H9 (cell line): ENCODE results near the gene NR2F2. TPM values are rescaled to one million over a fixed set of nuclear protein-coding genes. Genes with fewer than 3 reads are reported as not detected.

Experiments used
- DNase-seq: peaks from one replicate; pipeline ENCODE4 v3.0.0-alpha.2; 2017
- H2AFZ ChIP-seq: one replicate; pipeline ENCODE4 v1.6.1; 2013; ENCODE audit warnings: mild to moderate bottlenecking, low read length, control low read depth, moderate library complexity
- H2AK5ac ChIP-seq: 2 replicates; pipeline ENCODE4 v1.6.1; 2013; ENCODE audit warnings: low read length, control low read depth, mixed read lengths; ENCODE audit not compliant: insufficient read length
- H2BK120ac ChIP-seq: one replicate; pipeline ENCODE4 v1.6.1; 2013; ENCODE audit warnings: low read depth, mild to moderate bottlenecking, low read length, control low read depth, inconsistent platforms; ENCODE audit not compliant: poor library complexity, severe bottlenecking
- H2BK12ac ChIP-seq: 2 replicates; pipeline ENCODE4 v1.6.1; 2013; ENCODE audit warnings: low read length, control low read depth, mixed read lengths, low read depth; ENCODE audit not compliant: insufficient read length
- H2BK15ac ChIP-seq: 2 replicates; pipeline ENCODE4 v1.6.1; 2013; ENCODE audit warnings: low read depth, low read length, control low read depth
- H2BK20ac ChIP-seq: one replicate; pipeline ENCODE4 v1.6.1; 2013; ENCODE audit warnings: low read depth, mild to moderate bottlenecking, low read length, control low read depth, inconsistent platforms; ENCODE audit not compliant: poor library complexity, severe bottlenecking
- H2BK5ac ChIP-seq: 2 replicates; pipeline ENCODE4 v1.6.1; 2013; ENCODE audit warnings: low read length, control low read depth, mixed read lengths; ENCODE audit not compliant: insufficient read length
- H3K14ac ChIP-seq: 2 replicates; pipeline ENCODE4 v1.6.1; 2013; ENCODE audit warnings: low read length, control low read depth; ENCODE audit not compliant: insufficient read depth
- H3K18ac ChIP-seq: 2 replicates; pipeline ENCODE4 v1.6.1; 2013; ENCODE audit warnings: low read depth, mild to moderate bottlenecking, mixed read lengths, low read length, control low read depth; ENCODE audit not compliant: insufficient read length
- H3K23ac ChIP-seq: 2 replicates; pipeline ENCODE4 v1.6.1; 2013; ENCODE audit warnings: low read length, control low read depth, mixed read lengths, low read depth; ENCODE audit not compliant: insufficient read length
- H3K23me2 ChIP-seq: 2 replicates; pipeline ENCODE4 v1.6.1; 2013; ENCODE audit warnings: low read depth, mild to moderate bottlenecking, mixed read lengths, low read length, control low read depth; ENCODE audit not compliant: insufficient read length, poor library complexity, severe bottlenecking
- H3K27ac ChIP-seq: 2 replicates; pipeline ENCODE4 v1.5.1; 2013; ENCODE audit warnings: low read length, control low read depth, mixed read lengths, low read depth; ENCODE audit not compliant: insufficient read length
- H3K27me3 ChIP-seq: 2 replicates; pipeline ENCODE4 v1.6.1; 2013; ENCODE audit warnings: low read length, control low read depth, inconsistent platforms; ENCODE audit not compliant: insufficient read depth
- H3K4ac ChIP-seq: 2 replicates; pipeline ENCODE4 v1.6.1; 2013; ENCODE audit warnings: low read depth, mild to moderate bottlenecking, control low read depth, inconsistent platforms, low read length, moderate library complexity
- H3K4me1 ChIP-seq: 2 replicates; pipeline ENCODE4 v1.6.1; 2013; ENCODE audit warnings: low read length, control low read depth, inconsistent platforms; ENCODE audit not compliant: insufficient read depth
- H3K4me2 ChIP-seq: 2 replicates; pipeline ENCODE4 v1.6.1; 2013; ENCODE audit warnings: low read length, control low read depth, mixed read lengths; ENCODE audit not compliant: insufficient read length, insufficient read depth
- H3K56ac ChIP-seq: 2 replicates; pipeline ENCODE4 v1.6.1; 2013; ENCODE audit warnings: low read depth, mild to moderate bottlenecking, mixed read lengths, low read length, control low read depth; ENCODE audit not compliant: insufficient read length
- H3K79me1 ChIP-seq: 2 replicates; pipeline ENCODE4 v1.6.1; 2013; ENCODE audit warnings: low read depth, mild to moderate bottlenecking, moderate library complexity, low read length, control low read depth, inconsistent platforms; ENCODE audit not compliant: insufficient read depth, poor library complexity, severe bottlenecking
- H3K79me2 ChIP-seq: 2 replicates; pipeline ENCODE4 v1.6.1; 2013; ENCODE audit warnings: low read length, control low read depth, inconsistent platforms; ENCODE audit not compliant: insufficient read depth
- H3K9ac ChIP-seq: 2 replicates; pipeline ENCODE4 v1.6.1; 2013; ENCODE audit warnings: low read length, control low read depth, mixed read lengths; ENCODE audit not compliant: insufficient read length; ENCODE audit errors: extremely low read depth
- H3K9me3 ChIP-seq: one replicate; pipeline ENCODE4 v1.6.1; 2013; ENCODE audit warnings: low read depth, low read length, inconsistent platforms; ENCODE audit not compliant: control insufficient read depth
- H3T11ph ChIP-seq: one replicate; pipeline ENCODE4 v1.6.1; 2013; ENCODE audit warnings: mild to moderate bottlenecking, low read length, control low read depth, inconsistent platforms
- H4K20me1 ChIP-seq: one replicate; pipeline ENCODE4 v1.6.1; 2013; ENCODE audit not compliant: control insufficient read depth, insufficient read length, insufficient read depth
- H4K5ac ChIP-seq: 2 replicates; pipeline ENCODE4 v1.6.1; 2013; ENCODE audit warnings: low read depth, mild to moderate bottlenecking, mixed read lengths, low read length, control low read depth; ENCODE audit not compliant: insufficient read length
- H4K8ac ChIP-seq: replicated peaks from 2 replicates; pipeline ENCODE4 v1.6.1; 2013; ENCODE audit warnings: low read length, control low read depth, mixed read lengths, low read depth; ENCODE audit not compliant: insufficient read length
- H4K91ac ChIP-seq: 2 replicates; pipeline ENCODE4 v1.6.1; 2013; ENCODE audit warnings: low read depth, mild to moderate bottlenecking, moderate library complexity, mixed read lengths, low read length, control low read depth; ENCODE audit not compliant: insufficient read length
- H3K27ac Mint-ChIP-seq, 3 experiments: 2 replicates in 2 of 3; 3 replicates in 1 of 3; pipeline ENCODE4 v1.8.0; 2020 to 2021; ENCODE audit warnings: mixed read lengths in 3 of 3, mild to moderate bottlenecking in 1 of 3, moderate library complexity in 1 of 3
- H3K27me3 Mint-ChIP-seq: 2 replicates; pipeline ENCODE4 v1.8.0; 2021; ENCODE audit warnings: low read depth, mild to moderate bottlenecking, moderate library complexity, mixed read lengths
- H3K36me3 Mint-ChIP-seq, 3 experiments: 2 replicates in 2 of 3; 3 replicates in 1 of 3; pipeline ENCODE4 v1.8.0; 2020 to 2021; ENCODE audit warnings: low read depth in 3 of 3, mixed read lengths in 3 of 3; ENCODE audit not compliant: insufficient read depth in 1 of 3
- H3K4me1 Mint-ChIP-seq, 2 experiments: 2 replicates each; pipeline ENCODE4 v1.8.0; 2020; ENCODE audit warnings: mixed read lengths in 2 of 2
- H3K4me3 Mint-ChIP-seq, 2 experiments: 2 replicates in 1 of 2; 3 replicates in 1 of 2; pipeline ENCODE4 v1.8.0; 2020 to 2021; ENCODE audit warnings: mild to moderate bottlenecking in 2 of 2, mixed read lengths in 2 of 2, moderate library complexity in 1 of 2
- H3K9me3 Mint-ChIP-seq, 2 experiments: 2 replicates in 1 of 2; 3 replicates in 1 of 2; pipeline ENCODE4 v1.8.0; 2020; ENCODE audit warnings: mild to moderate bottlenecking in 2 of 2, mixed read lengths in 2 of 2, moderate library complexity in 1 of 2
- WGBS: extraction: QIAGEN DNeasy Blood & Tissue Kit; methylation state at CpG from one replicate; pipeline ENCODE4 v1.1.7; 2013; ENCODE audit warnings: missing lambda C conversion rate, low lambda C conversion rate, mixed read lengths; ENCODE audit not compliant: insufficient read length; ENCODE audit errors: extremely low coverage; 5-methylcytosine and 5-hydroxymethylcytosine counted together
- long read RNA-seq: library from polyadenylated mRNA; unstranded; transcript quantifications from one replicate; pipeline ENCODE4 v2.0.0, GENCODE V29; 2020
- total RNA-seq: library from RNA; stranded (reverse); gene quantifications from 2 replicates; pipeline ENCODE4 v1.2.1, GENCODE V29; 2021
- TF ChIP-seq, protein P1 (sequence below): fragments of 200-600 bp; sonication (generic); conservative IDR thresholded peaks from 3 replicates; pipeline ENCODE4 v1.8.0; 2021; ENCODE audit warnings: antibody characterized with exemption, mild to moderate bottlenecking

The NR2F2 gene
- total RNA-seq: 0.24 TPM in 1 of 2 replicates, not detected in the other
- long read RNA-seq: 0 reads

DNA sequence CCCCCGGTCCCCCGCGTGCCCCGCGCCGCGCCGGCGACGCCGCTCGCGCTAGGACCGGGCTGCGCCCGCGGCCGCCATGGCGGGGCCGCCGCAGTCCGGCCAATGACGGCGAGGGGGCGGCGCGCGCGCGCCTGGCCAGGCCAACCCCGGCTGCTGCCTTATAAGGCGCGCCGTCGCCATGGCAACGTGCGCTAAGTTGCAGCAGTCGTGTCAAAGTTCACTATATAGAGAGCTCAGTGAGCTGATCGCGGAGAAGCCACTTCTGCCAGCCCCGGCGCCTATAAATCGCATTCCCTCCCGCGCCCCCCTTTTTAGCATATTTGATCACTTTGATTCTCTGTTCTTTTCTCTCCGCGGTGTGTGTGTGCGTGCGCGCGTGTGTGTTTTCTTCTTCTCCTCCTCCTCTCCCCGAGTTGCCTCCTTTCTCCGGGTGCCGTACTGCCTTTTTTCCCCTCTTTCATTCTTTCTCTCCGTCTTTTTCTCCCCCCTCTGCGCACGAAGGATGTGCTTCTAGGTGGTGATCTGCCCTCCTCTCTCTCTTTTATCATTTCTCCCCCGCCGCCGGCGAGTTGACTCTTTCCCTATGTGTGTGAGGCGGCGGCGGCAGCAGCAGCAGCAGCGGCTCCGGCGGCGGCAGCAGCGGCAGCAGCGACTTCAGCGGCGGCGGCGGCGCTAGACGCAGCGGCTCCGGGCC lies at the start of gene NR2F2:
Gene NR2F2, plus strand, starts transcription at position 251 of the 694 bp plus-strand sequence. CDS start 1,406 bp downstream, outside the sequence.
- Mint-ChIP-seq H3K4me1 (peaks cover 36 to 70% of the 10 kb centered on the region in 2 experiments), H3K4me3 (peak within 1 kb of the TSS; percentile 64 to 83), H3K36me3 (no peaks in the 10 kb centered on the region), H3K27ac (no peak within 1 kb of the TSS), H3K27me3 (peaks cover 95% of the 10 kb centered on the region), H3K9me3 (peaks cover 2 to 4% of the 10 kb centered on the region in 2 experiments; a peak in 3 of 5 replicates)
- H3K27me3 ChIP-seq: peaks cover 82% of the 10 kb centered on the region
- no peak within 1 kb of the TSS for H2BK15ac ChIP-seq
- no peak within 1 kb of the TSS for H2BK12ac ChIP-seq
- H3K14ac ChIP-seq: peak within 1 kb of the TSS; percentile 3; the same call in 1 of the 2 replicates
- H4K5ac ChIP-seq: no peak within 1 kb of the TSS
- H3K23me2 ChIP-seq: peaks cover 18% of the 10 kb centered on the region
- H3K79me1 ChIP-seq: no peaks in the 10 kb centered on the region
- H3K9ac ChIP-seq: no peak within 1 kb of the TSS
- H3K56ac ChIP-seq: no peak within 1 kb of the TSS
- H3K23ac ChIP-seq: no peak within 1 kb of the TSS
- no peak within 1 kb of the TSS for H2BK120ac ChIP-seq
- H3K4me2 ChIP-seq: peak within 1 kb of the TSS; percentile 61
- H4K20me1 ChIP-seq: no peaks in the 10 kb centered on the region
- TF ChIP-seq, protein P1, sequence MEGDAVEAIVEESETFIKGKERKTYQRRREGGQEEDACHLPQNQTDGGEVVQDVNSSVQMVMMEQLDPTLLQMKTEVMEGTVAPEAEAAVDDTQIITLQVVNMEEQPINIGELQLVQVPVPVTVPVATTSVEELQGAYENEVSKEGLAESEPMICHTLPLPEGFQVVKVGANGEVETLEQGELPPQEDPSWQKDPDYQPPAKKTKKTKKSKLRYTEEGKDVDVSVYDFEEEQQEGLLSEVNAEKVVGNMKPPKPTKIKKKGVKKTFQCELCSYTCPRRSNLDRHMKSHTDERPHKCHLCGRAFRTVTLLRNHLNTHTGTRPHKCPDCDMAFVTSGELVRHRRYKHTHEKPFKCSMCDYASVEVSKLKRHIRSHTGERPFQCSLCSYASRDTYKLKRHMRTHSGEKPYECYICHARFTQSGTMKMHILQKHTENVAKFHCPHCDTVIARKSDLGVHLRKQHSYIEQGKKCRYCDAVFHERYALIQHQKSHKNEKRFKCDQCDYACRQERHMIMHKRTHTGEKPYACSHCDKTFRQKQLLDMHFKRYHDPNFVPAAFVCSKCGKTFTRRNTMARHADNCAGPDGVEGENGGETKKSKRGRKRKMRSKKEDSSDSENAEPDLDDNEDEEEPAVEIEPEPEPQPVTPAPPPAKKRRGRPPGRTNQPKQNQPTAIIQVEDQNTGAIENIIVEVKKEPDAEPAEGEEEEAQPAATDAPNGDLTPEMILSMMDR: no peak
- H4K91ac ChIP-seq: no peak within 1 kb of the TSS
- no peak within 1 kb of the TSS for H2AK5ac ChIP-seq
- H3K9me3 ChIP-seq: no peaks in the 10 kb centered on the region
- no CpG with 5 or more reads among the region's 78 CpGs for WGBS
- H2AFZ ChIP-seq: no peak within 1 kb of the TSS
- no peaks in the 10 kb centered on the region for H3K79me2 ChIP-seq
- H3K4ac ChIP-seq: no peak within 1 kb of the TSS
- no peak within 1 kb of the TSS for H3K27ac ChIP-seq
- peak within 1 kb of the TSS; percentile 38 for H3K18ac ChIP-seq
- no peak within 1 kb of the TSS for H4K8ac ChIP-seq
- DNase-seq: peak; percentile 93
- H3K4me1 ChIP-seq: peaks cover 6% of the 10 kb centered on the region; the same call in 1 of the 2 replicates
- H3T11ph ChIP-seq: no peak within 1 kb of the TSS
- H2BK20ac ChIP-seq: no peak within 1 kb of the TSS
- H2BK5ac ChIP-seq: no peak within 1 kb of the TSS
